Hematopoietic multipotent progenitor cell treated with erythropoietin and hydrocortisone succinate and interleukin-3 and kit ligand, for 17 days (in vitro differentiated cells): Measurements from ENCODE around the gene GGN.
"Not testable (repeated sequence)": the region's sequence is repeated elsewhere in the genome, so short reads cannot be mapped to it uniquely, and the experiment has no call there.

Experiments used
- DNase-seq: peaks from one replicate; pipeline ENCODE4 v3.0.0-alpha.2; 2015; ENCODE audit warnings: low spot score

GGN gene

GRCh38 chr19:38386300-38386970, 1.4 kb downstream of the GGN start:
- no peak for DNase-seq

DNA sequence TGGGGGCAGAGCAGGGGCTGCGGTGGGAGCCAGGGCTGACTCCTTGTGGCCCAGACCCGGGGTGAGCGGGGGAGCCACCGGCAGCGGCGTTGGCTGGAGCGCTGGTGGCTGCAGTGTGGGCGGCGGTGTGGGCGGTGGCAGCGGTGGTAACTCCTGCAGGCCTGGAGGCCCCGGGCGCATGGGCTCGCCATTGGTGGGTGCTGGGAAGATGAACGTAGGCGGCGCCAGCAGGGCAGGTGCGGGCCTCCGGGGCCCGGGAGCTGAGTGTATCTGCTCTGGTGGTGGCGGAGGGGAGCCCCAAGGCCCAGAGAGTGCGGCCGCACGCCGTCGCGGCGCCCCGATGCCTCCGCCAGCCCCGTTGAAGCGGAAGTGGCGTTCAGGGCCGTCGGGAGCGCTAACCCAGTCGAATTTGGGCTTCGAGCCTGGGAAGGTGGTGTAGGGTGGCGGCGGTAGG, 2.0 kb downstream of the GGN start:
- DNase-seq = no peak

- no peak for DNase-seq
Measured at GRCh38 chr19:38385057-38385803, 2.6 kb downstream of the GGN start.

DNA sequence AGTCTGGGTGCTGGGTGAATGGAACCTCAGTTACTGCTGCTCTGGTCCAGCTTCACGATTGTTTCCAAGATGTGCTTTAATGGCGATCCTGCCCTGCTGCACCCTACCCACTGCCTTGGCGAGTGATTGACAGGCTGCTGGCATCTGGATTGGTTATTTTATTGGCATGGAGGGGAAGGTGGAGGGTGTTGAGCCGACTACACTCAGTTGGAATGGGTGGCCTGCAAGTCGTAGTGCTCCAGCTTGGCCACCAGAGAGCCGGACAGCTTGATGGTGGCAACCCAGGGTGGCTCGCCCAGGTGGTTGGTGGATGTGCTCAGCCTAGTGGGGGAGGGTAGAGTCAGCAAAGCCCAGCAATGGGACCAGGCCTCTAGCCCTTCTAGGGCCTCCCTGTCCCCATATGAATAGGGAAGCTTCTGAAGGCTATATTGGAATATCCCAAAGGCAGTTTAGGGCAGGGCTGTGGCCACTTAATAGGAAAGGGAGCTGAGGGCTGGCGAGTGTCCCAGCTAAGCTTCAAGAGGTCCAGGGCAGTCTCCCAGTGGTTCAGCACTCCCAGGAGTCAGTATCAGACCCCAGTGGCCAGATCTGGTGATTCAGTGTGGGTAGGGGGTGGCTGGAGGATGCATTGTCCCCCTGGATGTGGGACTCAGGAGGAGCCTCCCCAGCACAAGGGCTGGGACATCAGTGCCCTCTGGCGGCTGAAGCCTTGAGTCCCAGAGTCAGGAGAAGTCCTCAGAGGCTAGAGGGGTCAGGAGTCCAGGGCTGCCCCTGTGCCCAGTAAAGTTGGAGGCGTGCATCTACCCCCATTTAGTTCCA, 3.4 kb downstream of the GGN start:
- peak; percentile 35 for DNase-seq

DNA sequence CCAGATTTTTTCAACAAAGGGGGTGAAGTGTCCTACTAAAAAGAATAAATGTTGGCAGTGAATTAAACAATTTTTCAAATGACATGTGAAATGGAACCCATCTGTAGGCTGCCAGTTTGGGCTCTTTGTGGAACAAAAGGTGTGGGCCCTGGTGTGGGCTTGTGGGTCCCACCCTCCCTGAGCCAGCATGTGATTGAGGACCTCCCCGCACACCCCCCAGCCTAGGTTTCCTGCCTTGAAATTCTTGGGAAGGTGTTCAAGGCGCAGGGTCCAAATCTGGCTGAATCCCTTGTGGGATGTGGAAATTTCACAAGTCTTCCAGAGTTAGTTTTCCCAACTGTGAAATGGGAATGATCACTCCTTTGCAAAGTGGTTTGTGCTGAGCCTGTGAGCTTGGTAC, 4.1 kb downstream of the GGN start:
- no peak for DNase-seq

GRCh38 chr19:38383184-38383583, 4.7 kb downstream of the GGN start:
- DNase-seq = no peak

DNA sequence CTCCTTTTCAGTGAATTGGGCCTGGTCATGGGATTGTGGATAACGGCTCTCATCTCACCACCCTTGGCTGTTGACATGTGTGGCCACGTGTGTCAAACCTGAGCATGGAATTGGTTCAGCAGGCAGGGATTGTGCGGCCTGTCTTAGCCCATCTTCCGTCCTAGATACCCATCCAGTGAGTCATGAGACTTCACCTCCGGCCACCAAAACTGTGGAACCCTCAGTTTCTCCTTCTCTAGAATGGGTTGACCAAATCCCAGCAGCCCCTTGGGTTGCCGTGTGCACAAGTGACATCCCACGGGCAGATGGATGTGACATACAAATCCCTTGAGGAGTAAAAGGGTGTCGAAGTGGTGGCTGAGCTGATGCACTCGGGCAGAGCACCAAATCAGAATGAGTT, 6.7 kb downstream of the GGN start:
- DNase-seq = no peak

DNA sequence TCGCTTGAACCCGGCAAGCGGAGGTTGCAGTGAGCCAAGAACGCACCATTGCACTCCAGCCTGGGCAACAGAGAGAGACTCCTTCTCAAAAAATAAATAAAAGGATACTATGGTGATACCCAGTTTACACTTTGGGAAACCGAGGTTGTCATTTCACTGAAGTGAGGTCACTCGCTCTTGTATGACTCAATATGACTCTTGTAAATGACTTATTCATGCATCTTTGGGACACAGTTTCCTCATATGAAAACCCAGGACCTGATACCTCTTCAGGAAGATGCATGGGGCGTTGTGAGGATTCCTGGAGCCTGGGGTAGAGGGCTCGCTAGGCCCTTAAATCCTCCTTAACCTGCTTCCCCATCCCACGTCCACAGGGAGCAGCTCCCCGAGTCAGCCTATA, 9.0 kb downstream of the GGN start:
- no peak for DNase-seq

DNA sequence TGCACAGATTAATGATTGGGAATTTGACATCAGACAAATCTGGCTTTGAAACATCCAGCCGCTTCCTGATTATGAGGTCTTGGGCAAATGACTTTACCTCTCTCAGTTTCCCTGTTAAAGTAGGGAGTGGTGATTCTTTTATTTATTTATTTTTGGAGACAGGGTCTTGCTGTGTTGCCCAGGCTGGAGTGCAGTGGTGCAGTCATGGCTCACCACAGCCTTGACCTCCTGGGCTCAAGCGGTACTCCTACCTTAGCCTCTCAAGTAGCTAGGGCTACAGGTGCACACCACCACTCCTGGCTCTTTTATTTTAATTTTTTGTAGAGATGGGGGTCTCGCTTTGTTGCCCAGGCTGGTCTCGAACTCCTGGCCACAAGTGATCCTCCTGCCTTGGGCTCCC, 10.8 kb downstream of the GGN start:
- DNase-seq = no peak

DNA sequence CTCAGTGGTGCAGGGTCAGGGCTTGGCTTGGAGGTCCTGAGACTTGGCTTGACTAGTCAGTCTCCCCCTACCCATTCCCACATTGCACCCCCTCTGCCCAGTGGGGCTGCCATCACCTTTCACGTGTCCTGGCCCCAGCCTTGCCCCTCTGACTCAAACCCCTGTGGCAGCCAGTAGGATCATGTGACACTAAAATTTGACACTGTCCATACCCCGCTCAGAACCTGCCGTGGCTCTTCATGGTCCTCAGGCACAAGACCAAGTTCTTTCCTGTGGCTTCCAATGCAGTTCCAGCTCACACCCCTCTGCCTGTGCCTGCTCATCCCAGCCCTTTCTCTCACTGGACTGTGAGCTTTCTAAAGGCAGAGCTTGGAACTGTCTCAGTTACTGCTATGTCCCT, 11.3 kb downstream of the GGN start:
- no peak for DNase-seq

DNA sequence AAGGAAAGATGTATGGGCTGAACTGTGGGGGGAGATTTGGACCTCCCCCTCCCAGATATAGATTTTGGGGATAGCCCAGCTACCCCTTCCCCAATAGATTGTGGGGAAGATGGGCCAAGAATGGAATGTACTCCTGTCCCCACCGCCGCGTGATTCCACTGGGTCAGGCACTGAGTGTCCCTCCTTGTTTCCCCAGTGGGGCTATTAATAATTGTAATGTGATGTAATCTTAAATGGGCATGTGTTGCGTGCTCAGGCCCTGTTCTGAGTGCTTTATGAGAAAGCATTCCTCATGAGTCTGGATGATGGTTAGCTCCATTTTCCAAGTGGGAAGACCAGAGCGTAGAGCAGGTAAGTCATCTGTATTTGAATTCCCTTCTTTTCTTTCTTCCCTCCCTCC, 12.1 kb downstream of the GGN start:
- no peak for DNase-seq

DNA sequence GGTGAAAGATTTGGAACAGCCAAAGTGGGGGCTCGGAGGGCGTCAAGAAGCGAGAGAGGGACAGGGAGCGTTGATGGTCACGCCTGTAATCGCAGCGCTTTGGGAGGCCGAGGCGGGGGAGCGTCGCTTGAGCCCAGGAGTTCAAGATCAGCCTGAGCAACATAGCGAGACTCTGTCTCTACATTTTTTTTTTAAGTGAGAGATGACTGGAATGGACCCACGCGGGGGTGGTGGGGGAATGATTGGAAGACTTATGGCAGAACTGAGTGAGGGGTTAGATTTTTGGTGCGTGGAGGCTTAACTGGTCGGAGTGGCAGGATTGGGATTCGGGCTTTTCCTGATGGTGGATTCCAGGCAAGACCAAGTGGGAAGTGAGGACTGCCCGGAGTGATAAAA, 12.7 kb downstream of the GGN start:
- no peak for DNase-seq

DNA sequence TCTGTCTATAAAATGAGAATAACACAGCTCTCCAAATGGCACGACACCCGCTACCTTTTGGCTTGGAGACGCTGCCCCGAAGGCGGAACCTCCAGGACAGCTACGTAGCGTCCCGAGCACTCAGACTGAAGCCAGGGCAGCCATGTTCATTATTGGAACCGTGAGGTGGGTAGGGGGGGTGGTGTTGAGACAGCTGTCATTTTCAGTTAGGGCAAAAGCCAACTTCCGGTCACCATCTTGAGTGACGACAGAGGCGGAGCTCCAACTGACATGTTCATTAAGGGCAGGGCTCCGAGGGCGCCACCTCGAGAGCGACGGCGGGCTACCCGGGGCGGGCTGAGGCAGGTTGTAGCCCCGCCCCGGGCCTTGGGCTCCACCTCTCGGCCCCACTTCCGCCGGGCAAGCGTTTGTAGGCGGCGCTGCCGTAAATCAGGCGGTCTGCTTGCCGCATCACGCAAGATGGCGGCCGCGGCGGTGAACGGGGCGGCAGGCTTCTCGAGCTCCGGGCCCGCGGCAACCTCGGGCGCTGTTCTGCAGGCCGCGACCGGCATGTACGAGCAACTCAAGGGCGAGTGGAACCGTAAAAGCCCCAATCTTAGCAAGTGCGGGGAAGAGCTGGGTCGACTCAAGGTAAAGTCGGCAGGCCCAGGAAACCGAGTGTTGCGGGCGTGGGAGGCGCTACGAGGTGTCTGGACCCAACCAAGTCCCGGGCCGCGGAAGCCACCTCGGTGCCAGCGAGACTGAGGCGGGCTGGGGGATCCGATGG, 13.3 kb downstream of the GGN start, which contains the start of gene PSMD8:
Gene PSMD8 (plus strand): TSS at position 240 of the 766 bp plus-strand sequence. CDS start 31 bp downstream, at position 271.
- DNase-seq = peak; percentile 99

DNA sequence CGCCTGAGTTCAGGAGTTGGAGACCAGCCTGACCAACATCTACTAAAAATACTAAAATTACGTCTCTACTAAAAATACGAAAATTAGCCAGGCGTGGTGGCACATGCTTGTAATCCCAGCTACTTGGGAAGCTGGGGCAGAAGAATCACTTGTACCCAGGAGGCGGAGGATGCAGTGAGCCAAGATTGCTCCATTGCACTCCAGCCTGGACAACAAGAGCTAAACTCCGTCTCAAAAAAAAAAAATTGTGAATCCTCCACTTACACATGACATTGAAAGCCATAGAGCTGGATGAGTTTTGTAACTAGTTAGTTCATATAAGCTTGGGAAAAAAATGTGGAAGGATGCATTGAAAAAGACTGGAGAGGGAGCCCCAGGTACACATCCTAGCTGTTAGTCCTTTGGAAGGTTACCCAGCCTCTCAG, 13.9 kb downstream of the GGN start:
- DNase-seq = no peak

GRCh38 chr19:38371081-38371480, 16.8 kb downstream of the GGN start:
- DNase-seq = no peak

DNA sequence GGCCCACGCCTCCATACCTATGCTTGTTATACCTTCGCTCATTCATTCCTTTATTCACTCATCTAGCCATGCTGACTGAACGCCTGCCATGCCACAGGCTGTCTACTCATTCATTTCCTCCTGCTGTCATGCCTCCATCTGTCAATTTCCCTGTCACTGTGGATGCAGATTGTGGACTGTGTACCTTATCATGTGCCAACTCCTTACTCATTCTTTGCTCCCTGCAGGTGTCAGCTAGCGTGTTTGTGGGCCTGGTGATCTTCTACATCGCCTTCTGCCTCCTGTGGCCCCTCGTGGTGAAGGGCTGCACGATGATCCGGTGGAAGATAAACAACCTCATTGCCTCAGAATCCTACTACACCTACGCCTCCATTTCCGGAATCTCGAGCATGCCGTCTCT, 17.5 kb downstream of the GGN start:
- no peak for DNase-seq

- DNase-seq = no peak
Measured at GRCh38 chr19:38369584-38369983, 18.2 kb downstream of the GGN start.

GRCh38 chr19:38367041-38367440, 20.8 kb downstream of the GGN start:
- DNase-seq = no peak

- not testable (repeated sequence) for DNase-seq
Measured at GRCh38 chr19:38362946-38363688, 24.7 kb downstream of the GGN start.

DNA sequence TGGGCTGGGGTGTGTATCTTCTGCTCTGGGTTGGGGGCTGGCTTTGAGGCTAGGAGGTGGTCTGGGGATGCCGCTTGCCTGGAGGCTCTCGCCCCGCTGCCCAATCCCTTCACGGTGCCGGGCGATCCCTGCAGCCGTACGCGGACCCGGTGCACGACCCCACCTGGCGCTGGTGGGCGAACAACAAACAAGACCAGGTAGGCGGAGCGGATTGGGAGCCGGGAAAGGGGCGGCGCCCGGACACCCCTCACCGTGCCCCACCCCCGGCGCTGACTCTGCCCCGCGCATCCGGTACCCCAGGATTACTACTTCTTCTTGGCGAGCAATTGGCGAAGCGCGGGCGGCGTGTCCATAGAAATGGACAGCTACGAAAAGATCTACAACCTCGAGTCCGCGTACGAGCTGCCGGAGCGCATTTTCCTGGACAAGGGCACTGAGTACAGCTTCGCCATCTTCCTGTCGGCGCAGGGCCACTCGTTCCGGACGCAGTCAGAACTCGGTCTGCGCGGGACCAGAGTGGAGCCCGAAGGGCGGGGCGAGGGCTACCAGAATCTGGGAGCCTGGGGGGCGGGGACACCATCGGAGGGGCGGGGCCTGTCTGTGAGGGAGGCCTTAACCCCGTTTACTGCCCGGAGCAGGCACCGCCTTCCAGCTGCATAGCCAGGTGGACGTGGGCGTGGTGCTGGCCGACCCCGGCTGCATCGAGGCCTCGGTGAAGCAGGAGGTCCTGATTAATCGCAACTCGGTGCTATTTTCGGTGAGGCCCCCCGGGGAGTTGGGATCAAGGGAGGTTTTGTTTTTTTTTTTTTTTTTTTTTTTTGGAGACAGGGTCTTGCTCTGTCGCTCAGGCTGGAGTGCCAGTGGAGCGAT, 25.5 kb downstream of the GGN start:
- DNase-seq = peak; percentile 33
